NCI-H748 (cell line): ENCODE results near the gene EML6.

Experiments
- DNase-seq: peaks from one replicate; lab custom pipeline; 2025; ENCODE audit not compliant: unreplicated experiment; lab: John Stamatoyannopoulos, UW

Gene EML6

GRCh38 chr2:54750040-54750439 lies 26.6 kb downstream of the EML6 start:
- no peak for DNase-seq

- no peak for DNase-seq
Measured at GRCh38 chr2:54752439-54752838, 29.0 kb downstream of the EML6 start.

- DNase-seq: no peak
Measured at GRCh38 chr2:54755641-54756326, 32.3 kb downstream of the EML6 start.

- no peak for DNase-seq
Measured at GRCh38 chr2:54757500-54757899, 34.0 kb downstream of the EML6 start.

GRCh38 chr2:54758951-54759350 lies 35.5 kb downstream of the EML6 start:
- DNase-seq: no peak

- no peak for DNase-seq
Measured at GRCh38 chr2:54760310-54760709, 36.8 kb downstream of the EML6 start.

- peak; percentile 9 for DNase-seq
Measured at GRCh38 chr2:54763636-54764291, 40.3 kb downstream of the EML6 start.

- no peak for DNase-seq
Measured at GRCh38 chr2:54767921-54768320, 44.5 kb downstream of the EML6 start.

GRCh38 chr2:54768772-54769428 lies 45.4 kb downstream of the EML6 start:
- no peak for DNase-seq

GRCh38 chr2:54770211-54770610 lies 46.7 kb downstream of the EML6 start:
- no peak for DNase-seq

GRCh38 chr2:54770676-54771075 lies 47.2 kb downstream of the EML6 start:
- no peak for DNase-seq

- DNase-seq: no peak
Measured at GRCh38 chr2:54771166-54771885, 47.9 kb downstream of the EML6 start.

- no peak for DNase-seq
Measured at GRCh38 chr2:54772110-54772509, 48.6 kb downstream of the EML6 start.

- DNase-seq: no peak
Measured at GRCh38 chr2:54772531-54772930, 49.1 kb downstream of the EML6 start.

GRCh38 chr2:54773233-54773632 lies 49.8 kb downstream of the EML6 start:
- DNase-seq: no peak

- no peak for DNase-seq
Measured at GRCh38 chr2:54773838-54774237, 50.4 kb downstream of the EML6 start.

- DNase-seq: no peak
Measured at GRCh38 chr2:54775710-54776109, 52.2 kb downstream of the EML6 start.

GRCh38 chr2:54776494-54776893 lies 53.0 kb downstream of the EML6 start:
- DNase-seq: no peak

- no peak for DNase-seq
Measured at GRCh38 chr2:54783349-54783748, 59.9 kb downstream of the EML6 start.

- DNase-seq: no peak
Measured at GRCh38 chr2:54787270-54787669, 63.8 kb downstream of the EML6 start.

GRCh38 chr2:54787755-54788366 lies 64.4 kb downstream of the EML6 start:
- no peak for DNase-seq
